HepG2 (cell line): ENCODE results near the gene ATP8A2. TPM values are rescaled to one million over a fixed set of nuclear protein-coding genes. Genes with fewer than 3 reads are reported as not detected.

Source experiments
- ATAC-seq: fragments of 200-7000 bp; cut with Tn5 transposase; 3 replicates; pipeline ENCODE4 v1.9.1; 2020; ENCODE audit warnings: mild to moderate bottlenecking, moderate library complexity
- BruUV-seq: library from RNA; stranded (reverse); fragments of 400-500 nt; replicated peaks from 2 replicates; lab custom pipeline; 2021; lab: Mats Ljungman, UMichigan
- CTCF ChIA-PET: fragments of 300-600 bp; formaldehyde crosslinking; extraction: SDS; loops from one replicate; lab custom pipeline; 2021; ENCODE audit warnings: low total read pairs, inconsistent platforms, low intra/inter-chr PET ratio; lab: Yijun Ruan, JAX
- POLR2A ChIA-PET: fragments of 350-600 bp; sonication (Branson Sonifier 250); formaldehyde crosslinking; loops from one replicate; lab custom pipeline; 2020; ENCODE audit warnings: antibody characterized with exemption, inconsistent platforms; lab: Yijun Ruan, JAX
- DNase-seq: peaks from one replicate; pipeline ENCODE4 v3.0.0-alpha.2; 2015; ENCODE audit warnings: low spot score
- FAIRE-seq: peaks from 3 replicates; lab custom pipeline; 2011; peaks lifted over from hg19 to GRCh38; lab: Jason Lieb, UNC
- H2AFZ ChIP-seq: one replicate; pipeline ENCODE4 v1.6.1; 2011; ENCODE audit warnings: low read length, inconsistent platforms
- H3K27ac ChIP-seq: fragments of 300-600 bp; 3 replicates; pipeline ENCODE4 v1.8.0; 2011; ENCODE audit warnings: mixed run types, mild to moderate bottlenecking, mixed read lengths, low read length, inconsistent platforms; ENCODE audit not compliant: insufficient read depth; ENCODE audit errors: extremely low read length
- H3K27me3 ChIP-seq, 2 experiments: fragments of 200-600 bp in 1 of 2; 2 replicates in 1 of 2; 3 replicates in 1 of 2; pipeline versions ENCODE4 v1.6.0 to v1.8.0; 2011; ENCODE audit warnings: low read length in 2 of 2, mild to moderate bottlenecking in 2 of 2, moderate library complexity in 2 of 2, inconsistent platforms in 1 of 2; ENCODE audit not compliant: insufficient read depth in 2 of 2, control insufficient read depth in 1 of 2
- H3K36me3 ChIP-seq, 2 experiments: fragments of 200-600 bp in 1 of 2; replicated peaks in 1 of 2; 2 replicates in 1 of 2; 3 replicates in 1 of 2; pipeline versions ENCODE4 v1.5.1 to v1.8.0; 2011; ENCODE audit warnings: low read length in 2 of 2, inconsistent platforms in 1 of 2; ENCODE audit not compliant: insufficient read depth in 2 of 2, control insufficient read depth in 1 of 2
- H3K4me1 ChIP-seq: 2 replicates; pipeline ENCODE4 v1.5.1; 2012; ENCODE audit warnings: low read length, inconsistent platforms; ENCODE audit not compliant: insufficient read depth
- H3K4me2 ChIP-seq: 2 replicates; pipeline ENCODE4 v1.6.0; 2011; ENCODE audit warnings: low read depth, low read length, inconsistent platforms
- H3K4me3 ChIP-seq, 3 experiments: fragments of 200-600 bp in 1 of 3; sonication (generic), shearing (Covaris generic) in 1 of 3; replicated peaks in 1 of 3; 2 replicates each; pipeline ENCODE4 v1.5.1; 2011 to 2016; ENCODE audit warnings: low read length in 3 of 3, inconsistent platforms in 2 of 3, low read depth in 2 of 3, mild to moderate bottlenecking in 2 of 3, control low read depth in 1 of 3, mixed read lengths in 1 of 3; ENCODE audit not compliant: insufficient read depth in 1 of 3
- H3K79me2 ChIP-seq: one replicate; pipeline ENCODE4 v1.6.1; 2011; ENCODE audit warnings: low read length, inconsistent platforms; ENCODE audit not compliant: insufficient read depth
- H3K9ac ChIP-seq: 2 replicates; pipeline ENCODE4 v1.6.0; 2011; ENCODE audit warnings: mild to moderate bottlenecking, low read depth, low read length, inconsistent platforms; ENCODE audit not compliant: insufficient read depth
- H3K9me3 ChIP-seq: 2 replicates; pipeline ENCODE4 v1.5.1; 2012; ENCODE audit warnings: mild to moderate bottlenecking, low read length
- H4K20me1 ChIP-seq: 2 replicates; pipeline ENCODE4 v1.6.0; 2011; ENCODE audit warnings: inconsistent platforms, mild to moderate bottlenecking, low read length, moderate library complexity; ENCODE audit not compliant: insufficient read depth
- KDM5A ChIP-seq: fragments of 200-600 bp; sonication (generic); IDR thresholded peaks from 2 replicates; pipeline ENCODE4 v1.7.0; 2018; ENCODE audit warnings: antibody characterized with exemption, mild to moderate bottlenecking, low read length, borderline replicate concordance
- MYNN ChIP-seq: sonication (generic); formaldehyde crosslinking; IDR thresholded peaks from 2 replicates; pipeline ENCODE4 v1.4.0; 2020; ENCODE audit warnings: mild to moderate bottlenecking, low read depth, missing genetic modification reagents
- POGZ ChIP-seq: sonication (generic); formaldehyde crosslinking; IDR thresholded peaks from 2 replicates; pipeline ENCODE4 v1.4.0; 2020; ENCODE audit warnings: mild to moderate bottlenecking, missing genetic modification reagents
- ZMAT3 ChIP-seq: sonication (generic); formaldehyde crosslinking; conservative IDR thresholded peaks from 2 replicates; pipeline ENCODE4 v1.7.0; 2021; ENCODE audit warnings: missing genetic modification reagents
- ZNF225 ChIP-seq: sonication (generic); formaldehyde crosslinking; IDR thresholded peaks from 2 replicates; pipeline ENCODE4 v1.4.0; 2020; ENCODE audit warnings: mild to moderate bottlenecking, missing genetic modification reagents
- ZNF251 ChIP-seq: sonication (generic); formaldehyde crosslinking; IDR thresholded peaks from 2 replicates; pipeline ENCODE4 v1.9.0; 2021; ENCODE audit warnings: mild to moderate bottlenecking, missing genetic modification reagents
- ZNF264 ChIP-seq: sonication (generic); formaldehyde crosslinking; IDR thresholded peaks from 2 replicates; pipeline ENCODE4 v1.4.0; 2020; ENCODE audit warnings: missing genetic modification reagents
- ZNF616 ChIP-seq: sonication (generic); formaldehyde crosslinking; IDR thresholded peaks from 2 replicates; pipeline ENCODE4 v1.5.0; 2020; ENCODE audit warnings: low read depth, mild to moderate bottlenecking, missing genetic modification reagents
- ZNF792 ChIP-seq: IDR thresholded peaks from 2 replicates; pipeline ENCODE4 v1.6.1; 2016
- WGBS: methylation state at CpG from one replicate; pipeline ENCODE4 v1.1.6; 2017; ENCODE audit warnings: low lambda C conversion rate; 5-methylcytosine and 5-hydroxymethylcytosine counted together
- in situ Hi-C: cut with HindIII; loops from 2 replicates; pipeline ENCODE4 v1.10.0; 2017; ENCODE audit warnings: low pct_unique_long_range_greater_than_20kb; ENCODE audit not compliant: extremely low pct_ligation_motif_present
- intact Hi-C: fragments of 100-400 bp; cut with micrococcal nuclease; formaldehyde crosslinking; loops from one replicate; pipeline ENCODE4 v1.10.0; 2022; ENCODE audit not compliant: unreplicated experiment
- polyA plus RNA-seq, 8 experiments: library from polyadenylated mRNA; depleted of rRNA in 3 of 8; stranded (reverse) in 7 of 8; unstranded in 1 of 8; fragments of >200 nt; fragmentation: Illumina TruSeq in 4 of 8; extraction: Trizol in 4 of 8; gene quantifications; 2 replicates each; pipeline versions ENCODE4 v1.2.1 to v1.2.3, GENCODE V29; 2011 to 2016; ENCODE audit warnings: low read depth in 4 of 8, missing spikeins in 1 of 8, mixed read lengths in 1 of 8; ENCODE audit not compliant: insufficient read depth in 1 of 8
- total RNA-seq, 5 experiments: library from RNA; depleted of rRNA; stranded (reverse); fragments of >200 nt; fragmentation: Illumina TruSeq; extraction: Trizol; gene quantifications; 2 replicates each; pipeline ENCODE4 v1.2.3, GENCODE V29; 2016; ENCODE audit warnings: low read depth in 1 of 5
- TF ChIP-seq, protein P1 (sequence below): sonication (generic); formaldehyde crosslinking; IDR thresholded peaks from 2 replicates; pipeline ENCODE4 v1.4.0; 2020; ENCODE audit warnings: missing genetic modification reagents
- TF ChIP-seq, protein P2 (sequence below): IDR thresholded peaks from 2 replicates; pipeline ENCODE4 v1.6.1; 2016; ENCODE audit warnings: low read depth, borderline replicate concordance
- TF ChIP-seq, protein P3 (sequence below): IDR thresholded peaks from 2 replicates; pipeline ENCODE4 v1.6.1; 2016; ENCODE audit warnings: control low read depth

The ATP8A2 gene
- total and polyA plus RNA-seq, 2 of the 13 experiments (the other 11 are each of a cell fraction or from before 2014, with no cell fraction given): 0.09 TPM; not detected in 1

DNA sequence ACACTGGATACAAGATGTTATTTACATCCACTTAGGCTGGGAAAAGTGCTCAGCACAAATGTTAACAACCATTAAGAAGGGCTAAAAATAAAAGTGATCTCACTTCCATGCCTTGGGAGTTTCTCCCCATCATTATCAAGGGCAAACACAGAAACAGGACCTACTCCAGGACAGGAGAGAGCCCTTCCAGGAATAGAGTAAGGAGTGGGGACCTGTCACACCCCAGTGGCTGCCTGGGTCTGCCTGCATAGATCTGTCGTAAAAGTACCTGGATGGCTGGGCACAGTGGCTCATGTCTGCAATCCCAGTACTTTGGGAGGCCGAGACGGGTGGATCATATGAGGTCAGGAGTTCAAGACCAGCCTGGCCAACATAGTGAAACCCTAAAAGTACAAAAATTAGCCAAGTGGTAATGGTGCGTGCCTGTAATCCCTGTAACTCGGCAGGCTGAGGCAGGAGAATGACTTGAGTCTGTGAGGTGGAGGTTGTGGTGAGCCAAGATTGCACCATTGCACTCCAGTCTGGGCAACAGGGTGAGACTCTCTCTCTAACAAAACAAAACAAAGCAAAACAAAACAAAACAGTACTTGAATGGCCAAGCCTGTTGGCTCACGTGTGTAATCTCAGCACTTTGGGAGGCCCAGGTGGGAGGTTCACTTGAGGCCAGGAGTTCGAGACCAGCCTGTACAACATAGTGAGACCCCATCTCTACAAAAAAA, 5.6 kb downstream of the ATP8A2 start:
- no peak overlapping the region for H2AFZ ChIP-seq
- H3K9me3 ChIP-seq: no peaks in the 10 kb centered on the region
- in situ Hi-C loops: no loop called here
- TF ChIP-seq ZNF792 (no peak), KDM5A (no peak), ZNF225 (CRISPR knock-in tag) (no peak), ZNF251 (CRISPR knock-in tag) (no peak), ZNF616 (no peak), POGZ (no peak), MYNN (CRISPR knock-in tag) (no peak), ZNF264 (CRISPR knock-in tag) (no peak), ZMAT3 (CRISPR knock-in tag) (no peak)
- TF ChIP-seq, protein P1, sequence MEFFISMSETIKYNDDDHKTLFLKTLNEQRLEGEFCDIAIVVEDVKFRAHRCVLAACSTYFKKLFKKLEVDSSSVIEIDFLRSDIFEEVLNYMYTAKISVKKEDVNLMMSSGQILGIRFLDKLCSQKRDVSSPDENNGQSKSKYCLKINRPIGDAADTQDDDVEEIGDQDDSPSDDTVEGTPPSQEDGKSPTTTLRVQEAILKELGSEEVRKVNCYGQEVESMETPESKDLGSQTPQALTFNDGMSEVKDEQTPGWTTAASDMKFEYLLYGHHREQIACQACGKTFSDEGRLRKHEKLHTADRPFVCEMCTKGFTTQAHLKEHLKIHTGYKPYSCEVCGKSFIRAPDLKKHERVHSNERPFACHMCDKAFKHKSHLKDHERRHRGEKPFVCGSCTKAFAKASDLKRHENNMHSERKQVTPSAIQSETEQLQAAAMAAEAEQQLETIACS (CRISPR knock-in tag): no peak
- TF ChIP-seq, protein P2, sequence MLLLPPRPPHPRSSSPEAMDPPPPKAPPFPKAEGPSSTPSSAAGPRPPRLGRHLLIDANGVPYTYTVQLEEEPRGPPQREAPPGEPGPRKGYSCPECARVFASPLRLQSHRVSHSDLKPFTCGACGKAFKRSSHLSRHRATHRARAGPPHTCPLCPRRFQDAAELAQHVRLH (CRISPR knock-in tag): no peak
- TF ChIP-seq, protein P3, sequence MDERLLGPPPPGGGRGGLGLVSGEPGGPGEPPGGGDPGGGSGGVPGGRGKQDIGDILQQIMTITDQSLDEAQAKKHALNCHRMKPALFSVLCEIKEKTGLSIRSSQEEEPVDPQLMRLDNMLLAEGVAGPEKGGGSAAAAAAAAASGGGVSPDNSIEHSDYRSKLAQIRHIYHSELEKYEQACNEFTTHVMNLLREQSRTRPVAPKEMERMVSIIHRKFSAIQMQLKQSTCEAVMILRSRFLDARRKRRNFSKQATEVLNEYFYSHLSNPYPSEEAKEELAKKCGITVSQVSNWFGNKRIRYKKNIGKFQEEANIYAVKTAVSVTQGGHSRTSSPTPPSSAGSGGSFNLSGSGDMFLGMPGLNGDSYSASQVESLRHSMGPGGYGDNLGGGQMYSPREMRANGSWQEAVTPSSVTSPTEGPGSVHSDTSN (CRISPR knock-in tag): no peak
- TF ChIP-seq, all 625 proteins: peak for 0
- Histone ChIP-seq H3K4me3 (no peak overlapping the region), H3K4me2 (no peak overlapping the region), H3K27me3 (peaks cover 0 to 28% of the 10 kb centered on the region in 2 experiments; a peak in 4 of 5 replicates), H3K79me2 (no peaks in the 10 kb centered on the region), H3K27ac (no peak overlapping the region), H3K4me1 (no peaks in the 10 kb centered on the region), H3K9ac (no peak overlapping the region), H4K20me1 (no peaks in the 10 kb centered on the region), H3K36me3 (no peaks in the 10 kb centered on the region)
- CTCF ChIA-PET: no interaction called here
- FAIRE-seq: no peak
- no peak for DNase-seq
- no TSS peak for BruUV-seq
- POLR2A ChIA-PET: no interaction called here
- WGBS: 14% methylated on average over 7 of the region's 7 CpGs
- ATAC-seq: no peak
- intact Hi-C loops: no loop called here
